UCSD-AML1 (cell line): Measurements from ENCODE around the gene PECR.
"Not testable (repeated sequence)": the region's sequence is repeated elsewhere in the genome, so short reads cannot be mapped to it uniquely, and the experiment has no call there.

Experiments used
- DNase-seq: peaks from one replicate; lab custom pipeline; 2025; ENCODE audit not compliant: unreplicated experiment; lab: John Stamatoyannopoulos, UW

The PECR gene

GRCh38 chr2:216107320-216107719, 25.7 kb upstream of the PECR start:
- DNase-seq, result no peak

GRCh38 chr2:216104691-216105090, 23.1 kb upstream of the PECR start:
- DNase-seq, result no peak

- no peak for DNase-seq
These were observed 21.6 kb upstream of the PECR start for GRCh38 chr2:216103213-216103612.

GRCh38 chr2:216101109-216101508, 19.5 kb upstream of the PECR start:
- no peak for DNase-seq

GRCh38 chr2:216098421-216099334, 17.1 kb upstream of the PECR start:
- DNase-seq, result no peak

GRCh38 chr2:216094701-216095100, 13.1 kb upstream of the PECR start:
- DNase-seq, result no peak

- DNase-seq, result no peak
These were observed 11.0 kb upstream of the PECR start for GRCh38 chr2:216092646-216093045.

GRCh38 chr2:216090369-216090786, 8.8 kb upstream of the PECR start:
- DNase-seq, result no peak

GRCh38 chr2:216086207-216086893, 4.7 kb upstream of the PECR start:
- DNase-seq, result no peak

GRCh38 chr2:216084547-216084946, 2.9 kb upstream of the PECR start:
- DNase-seq, result no peak

- DNase-seq, result no peak
These were observed 2.1 kb upstream of the PECR start for GRCh38 chr2:216083464-216084281.

GRCh38 chr2:216082805-216083204, 1.2 kb upstream of the PECR start:
- DNase-seq, result no peak

- no peak for DNase-seq
These were observed 605 bp upstream of the PECR start for GRCh38 chr2:216082117-216082711.

GRCh38 chr2:216081012-216081411, 597 bp downstream of the PECR start:
- DNase-seq, result no peak

- not testable (repeated sequence) for DNase-seq
These were observed 1.6 kb downstream of the PECR start for GRCh38 chr2:216080048-216080447.

GRCh38 chr2:216078776-216079175, 2.8 kb downstream of the PECR start:
- DNase-seq, result no peak

GRCh38 chr2:216075510-216076485, 5.8 kb downstream of the PECR start:
- DNase-seq, result no peak

- no peak for DNase-seq
These were observed 6.8 kb downstream of the PECR start for GRCh38 chr2:216074794-216075193.

- DNase-seq, result no peak
These were observed 7.2 kb downstream of the PECR start for GRCh38 chr2:216074380-216074779.

GRCh38 chr2:216073773-216074172, 7.8 kb downstream of the PECR start:
- no peak for DNase-seq
